Osteoblast (primary cell): ENCODE data around the gene FAM181B. TPM values are rescaled to one million over a fixed set of nuclear protein-coding genes. Genes with fewer than 3 reads are reported as not detected.

Source experiments
- DNase-seq: peaks from one replicate; pipeline ENCODE4 v3.0.0; 2011; ENCODE audit warnings: low spot score, mixed read lengths; ENCODE audit not compliant: insufficient read length; ENCODE audit errors: missing footprints
- H2AFZ ChIP-seq: 2 replicates; pipeline ENCODE4 v1.6.0; 2011; ENCODE audit warnings: mild to moderate bottlenecking, low read length
- H3K27ac ChIP-seq: 2 replicates; pipeline ENCODE4 v1.5.1; 2011; ENCODE audit warnings: mild to moderate bottlenecking, low read depth, low read length, moderate library complexity
- H3K27me3 ChIP-seq: 2 replicates; pipeline ENCODE4 v1.6.0; 2012; ENCODE audit warnings: mild to moderate bottlenecking, control low read depth, inconsistent platforms, low read length, moderate library complexity; ENCODE audit not compliant: insufficient read depth
- H3K36me3 ChIP-seq: 2 replicates; pipeline ENCODE4 v1.5.1; 2011; ENCODE audit warnings: mild to moderate bottlenecking, low read length, control low read depth, moderate library complexity; ENCODE audit not compliant: insufficient read depth
- H3K4me1 ChIP-seq: 2 replicates; pipeline ENCODE4 v1.5.1; 2011; ENCODE audit warnings: mild to moderate bottlenecking, low read length, control low read depth, moderate library complexity; ENCODE audit not compliant: insufficient read depth
- H3K4me2 ChIP-seq: 2 replicates; pipeline ENCODE4 v1.6.0; 2011; ENCODE audit warnings: mild to moderate bottlenecking, low read length; ENCODE audit not compliant: insufficient read depth
- H3K4me3 ChIP-seq: fragments of 200-600 bp; sonication (generic); 3 replicates; pipeline ENCODE4 v1.5.1; 2012; ENCODE audit warnings: mild to moderate bottlenecking, low read length, inconsistent platforms; ENCODE audit not compliant: insufficient read depth
- H3K79me2 ChIP-seq: 2 replicates; pipeline ENCODE4 v1.6.0; 2012; ENCODE audit warnings: mild to moderate bottlenecking, low read length, control low read depth, inconsistent platforms; ENCODE audit not compliant: insufficient read depth
- H3K9me3 ChIP-seq: 2 replicates; pipeline ENCODE4 v1.5.1; 2011; ENCODE audit warnings: low read depth, low read length, control low read depth
- H4K20me1 ChIP-seq: 2 replicates; pipeline ENCODE4 v1.6.0; 2012; ENCODE audit warnings: mild to moderate bottlenecking, low read length, control low read depth; ENCODE audit not compliant: insufficient read depth
- total RNA-seq: library from RNA; depleted of rRNA; stranded (reverse); fragments of >200 nt; gene quantifications from 2 replicates; pipeline ENCODE4 v1.2.3, GENCODE V29; 2012
- TF ChIP-seq, protein P1 (sequence below): IDR thresholded peaks from 2 replicates; pipeline ENCODE4 v1.5.1; 2011; ENCODE audit warnings: mild to moderate bottlenecking, low read depth, low read length, moderate library complexity; ENCODE audit errors: extremely low read depth

FAM181B gene
- total RNA-seq, 1 donor: under 0.01 TPM

DNA sequence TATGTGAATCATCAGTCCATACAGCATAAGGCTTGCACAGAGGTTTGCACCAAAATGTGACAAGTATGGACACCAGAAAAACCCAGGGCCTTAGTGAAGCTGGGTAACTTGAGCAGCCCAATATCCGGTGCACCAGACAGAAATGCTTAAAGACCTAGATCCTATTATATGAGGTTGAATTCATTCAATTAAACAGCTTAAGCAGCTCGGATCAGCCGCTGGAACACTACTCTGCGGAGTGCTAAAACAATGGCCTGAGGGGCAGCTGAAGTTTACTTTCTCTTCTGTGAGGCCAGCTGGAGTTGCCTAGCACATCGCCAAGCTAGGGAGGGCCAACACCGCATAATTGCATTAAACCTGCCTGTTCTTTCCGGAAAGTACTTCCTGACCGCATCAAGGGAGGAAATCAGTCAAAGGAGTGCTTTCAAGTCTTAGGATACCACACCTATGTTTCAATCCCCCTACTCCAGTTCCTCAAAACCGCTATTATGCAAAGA, 17.0 kb upstream of the FAM181B start:
- no peak for DNase-seq
- Histone ChIP-seq H3K4me1 (no peaks in the 10 kb centered on the region), H3K4me3 (no peak overlapping the region), H3K4me2 (no peak overlapping the region), H3K9me3 (no peaks in the 10 kb centered on the region), H3K27me3 (peaks cover 9% of the 10 kb centered on the region), H4K20me1 (no peaks in the 10 kb centered on the region), H3K79me2 (no peaks in the 10 kb centered on the region), H3K27ac (no peak overlapping the region), H3K36me3 (no peaks in the 10 kb centered on the region), H2AFZ (peak overlapping the region; percentile 41)
- TF ChIP-seq, protein P1, sequence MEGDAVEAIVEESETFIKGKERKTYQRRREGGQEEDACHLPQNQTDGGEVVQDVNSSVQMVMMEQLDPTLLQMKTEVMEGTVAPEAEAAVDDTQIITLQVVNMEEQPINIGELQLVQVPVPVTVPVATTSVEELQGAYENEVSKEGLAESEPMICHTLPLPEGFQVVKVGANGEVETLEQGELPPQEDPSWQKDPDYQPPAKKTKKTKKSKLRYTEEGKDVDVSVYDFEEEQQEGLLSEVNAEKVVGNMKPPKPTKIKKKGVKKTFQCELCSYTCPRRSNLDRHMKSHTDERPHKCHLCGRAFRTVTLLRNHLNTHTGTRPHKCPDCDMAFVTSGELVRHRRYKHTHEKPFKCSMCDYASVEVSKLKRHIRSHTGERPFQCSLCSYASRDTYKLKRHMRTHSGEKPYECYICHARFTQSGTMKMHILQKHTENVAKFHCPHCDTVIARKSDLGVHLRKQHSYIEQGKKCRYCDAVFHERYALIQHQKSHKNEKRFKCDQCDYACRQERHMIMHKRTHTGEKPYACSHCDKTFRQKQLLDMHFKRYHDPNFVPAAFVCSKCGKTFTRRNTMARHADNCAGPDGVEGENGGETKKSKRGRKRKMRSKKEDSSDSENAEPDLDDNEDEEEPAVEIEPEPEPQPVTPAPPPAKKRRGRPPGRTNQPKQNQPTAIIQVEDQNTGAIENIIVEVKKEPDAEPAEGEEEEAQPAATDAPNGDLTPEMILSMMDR: no peak

DNA sequence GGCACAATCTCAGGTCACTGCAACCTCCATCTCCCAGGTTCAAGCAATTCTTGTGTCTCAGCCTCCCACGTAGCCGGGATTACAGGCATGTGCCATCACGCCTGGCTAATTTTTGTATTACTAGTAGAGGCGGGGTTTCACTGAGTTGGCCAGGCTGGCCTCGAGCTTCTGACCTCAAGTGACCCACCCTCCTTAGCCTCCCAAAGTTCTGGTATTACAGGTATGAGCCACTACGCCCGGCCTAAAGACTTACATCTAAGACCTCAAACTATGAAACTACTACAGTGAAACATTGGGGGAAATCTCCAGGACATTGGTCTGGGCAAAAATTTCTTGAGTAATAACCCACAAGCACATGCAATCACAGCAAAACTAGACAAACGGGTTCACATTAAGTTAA, 13.8 kb upstream of the FAM181B start:
- no peaks in the 10 kb centered on the region for H3K9me3 ChIP-seq
- H3K79me2 ChIP-seq: no peaks in the 10 kb centered on the region
- H3K27me3 ChIP-seq: peaks cover 4% of the 10 kb centered on the region
- no peak overlapping the region for H2AFZ ChIP-seq
- no peaks in the 10 kb centered on the region for H3K4me1 ChIP-seq
- H4K20me1 ChIP-seq: no peaks in the 10 kb centered on the region
- H3K36me3 ChIP-seq: no peaks in the 10 kb centered on the region
- TF ChIP-seq, protein P1: no peak
- no peak for DNase-seq
- no peak overlapping the region for H3K4me3 ChIP-seq
- H3K4me2 ChIP-seq: no peak overlapping the region
- no peak overlapping the region for H3K27ac ChIP-seq

DNA sequence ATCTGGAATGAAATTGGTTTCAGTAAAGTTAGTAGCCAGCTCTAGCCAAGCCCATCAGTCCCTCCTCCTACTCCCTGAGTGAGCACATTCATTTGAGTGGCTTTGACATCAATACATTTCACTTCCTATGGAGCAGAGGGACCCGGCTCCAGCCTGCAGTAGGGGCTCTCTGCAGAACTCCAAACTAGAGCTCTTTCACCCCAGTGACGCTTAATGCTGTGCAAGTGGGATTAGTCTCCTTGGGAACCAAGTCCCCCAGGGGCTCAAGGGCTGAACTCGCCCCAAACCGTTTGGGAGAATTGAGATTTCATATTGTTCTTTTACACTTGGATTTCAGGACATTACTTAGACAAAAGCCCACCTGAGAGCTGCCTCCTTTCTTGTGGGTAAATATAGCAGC, 4.4 kb upstream of the FAM181B start:
- H3K27me3 ChIP-seq: peaks cover 29% of the 10 kb centered on the region
- no peak overlapping the region for H3K4me3 ChIP-seq
- H4K20me1 ChIP-seq: no peaks in the 10 kb centered on the region
- no peak overlapping the region for H3K4me2 ChIP-seq
- H3K4me1 ChIP-seq: no peaks in the 10 kb centered on the region
- H3K27ac ChIP-seq: no peak overlapping the region
- H2AFZ ChIP-seq: no peak overlapping the region
- no peaks in the 10 kb centered on the region for H3K9me3 ChIP-seq
- peak; percentile 51 for DNase-seq
- H3K36me3 ChIP-seq: no peaks in the 10 kb centered on the region
- TF ChIP-seq, protein P1: no peak
- H3K79me2 ChIP-seq: no peaks in the 10 kb centered on the region

DNA sequence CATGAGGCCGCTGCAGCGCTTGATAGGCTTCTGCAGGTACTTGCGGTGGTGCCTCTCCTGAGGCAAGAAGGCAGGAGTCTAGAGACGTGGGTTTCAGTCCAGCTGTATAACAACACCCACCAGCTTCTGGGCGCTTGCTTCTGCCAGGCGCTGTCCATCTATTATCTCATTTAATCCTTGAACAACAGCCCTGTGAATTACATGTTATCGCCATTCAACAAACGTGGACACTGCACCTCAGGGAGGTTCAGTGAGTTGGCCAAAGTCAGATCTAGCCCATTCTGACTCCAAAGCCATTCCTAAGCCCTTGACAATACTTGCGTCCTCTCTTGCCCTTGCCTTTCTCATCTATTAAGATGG, 436 bp upstream of the FAM181B start:
- H3K36me3 ChIP-seq: no peaks in the 10 kb centered on the region
- no peak overlapping the region for H2AFZ ChIP-seq
- peak; percentile 48 for DNase-seq
- H3K4me3 ChIP-seq: no peak overlapping the region
- no peaks in the 10 kb centered on the region for H3K4me1 ChIP-seq
- H3K79me2 ChIP-seq: no peaks in the 10 kb centered on the region
- H3K27me3 ChIP-seq: peaks cover 54% of the 10 kb centered on the region
- H3K27ac ChIP-seq: no peak overlapping the region
- H4K20me1 ChIP-seq: no peaks in the 10 kb centered on the region
- TF ChIP-seq, protein P1: no peak
- H3K4me2 ChIP-seq: peak overlapping the region; percentile 58
- no peaks in the 10 kb centered on the region for H3K9me3 ChIP-seq
